ENCODE data around the gene DRAP1.

- no peak for TF ChIP-seq CTCF (IDR thresholded peaks at IDR 0.05)
- no peak for TF ChIP-seq POLR2A (IDR thresholded peaks at IDR 0.05)
Observed at GRCh38 chr11:65921876-65922275, 2.6 kb downstream of the DRAP1 start.
